C4-2B (cell line): ENCODE results near the gene HIRA.
"Not testable (repeated sequence)": the region's sequence is repeated elsewhere in the genome, so short reads cannot be mapped to it uniquely, and the experiment has no call there.

ENCODE experiments used
- H3K27ac ChIP-seq: fragments of 450-650 bp; 2 replicates; pipeline ENCODE4 v1.5.1; 2017
- CTCF ChIP-seq: fragments of 450-650 bp; conservative IDR thresholded peaks from 2 replicates; pipeline ENCODE4 v1.5.1; 2017; ENCODE audit warnings: mild to moderate bottlenecking
- ZFX ChIP-seq: fragments of 450-650 bp; IDR thresholded peaks from 2 replicates; pipeline ENCODE4 v1.6.1; 2017

Gene HIRA

GRCh38 chr22:19440411-19441195, 9.1 kb upstream of the HIRA start:
- TF ChIP-seq CTCF: no peak

DNA sequence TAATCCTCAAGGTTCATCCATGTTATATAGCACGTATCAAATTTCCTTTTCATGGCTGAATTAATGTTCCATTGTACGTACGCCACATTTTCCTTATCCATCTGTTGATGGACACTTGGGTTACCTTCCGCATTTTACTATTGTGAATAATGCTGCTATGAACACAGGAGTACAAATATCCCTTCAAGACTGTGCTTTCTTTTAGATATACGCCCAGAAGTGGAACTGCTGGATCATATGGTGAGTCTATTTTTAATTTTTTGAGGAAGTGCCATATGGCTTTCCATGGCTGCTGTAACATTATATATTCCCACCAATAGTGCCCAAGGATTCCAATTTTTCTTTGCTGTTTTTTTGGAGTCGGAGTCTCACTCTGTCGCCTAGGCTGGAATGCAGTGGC, 6.8 kb upstream of the HIRA start:
- TF ChIP-seq ZFX (no peak), CTCF (no peak)
- no peak overlapping the region for H3K27ac ChIP-seq

More at GRCh38 chr22:19440411-19441195, 9.1 kb upstream of the HIRA start:
- H3K27ac ChIP-seq: no peak overlapping the region

DNA sequence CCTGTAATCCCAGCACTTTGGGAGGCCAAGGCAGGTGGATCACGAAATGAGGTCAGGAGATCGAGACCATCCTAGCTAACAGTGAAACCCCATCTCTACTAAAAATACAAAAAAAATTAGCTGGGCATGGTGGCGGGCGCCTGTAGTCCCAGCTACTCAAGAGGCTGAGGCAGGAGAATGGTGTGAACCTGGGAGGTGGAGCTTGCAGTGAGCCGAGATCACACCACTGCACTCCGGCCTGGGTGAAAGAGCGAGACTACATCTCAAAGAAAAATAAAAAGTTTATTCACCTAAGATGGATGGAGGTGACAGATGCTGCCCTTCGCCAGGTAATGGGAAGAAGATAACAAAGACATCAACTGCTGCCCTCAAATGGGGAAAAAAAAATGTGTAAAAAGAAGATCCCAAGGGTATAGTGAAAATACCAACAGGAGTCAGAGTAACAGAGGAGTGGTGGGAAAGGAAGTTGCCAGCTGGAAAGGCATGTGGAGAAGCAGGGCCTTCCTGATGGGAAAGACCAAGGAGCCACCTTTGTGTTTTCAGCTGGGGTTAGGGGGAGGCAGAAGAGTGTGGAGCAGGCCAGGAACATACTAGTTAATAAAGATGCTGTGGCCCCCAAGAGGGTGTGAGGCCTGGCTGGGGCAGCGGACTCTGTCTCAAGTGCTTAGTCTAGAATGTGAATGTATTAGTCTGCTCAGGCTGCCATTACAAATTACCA, 5.1 kb upstream of the HIRA start:
- H3K27ac ChIP-seq: not testable (repeated sequence)

GRCh38 chr22:19434829-19435580, 3.5 kb upstream of the HIRA start:
- TF ChIP-seq ZFX: no peak
- TF ChIP-seq CTCF: no peak
- no peak overlapping the region for H3K27ac ChIP-seq

DNA sequence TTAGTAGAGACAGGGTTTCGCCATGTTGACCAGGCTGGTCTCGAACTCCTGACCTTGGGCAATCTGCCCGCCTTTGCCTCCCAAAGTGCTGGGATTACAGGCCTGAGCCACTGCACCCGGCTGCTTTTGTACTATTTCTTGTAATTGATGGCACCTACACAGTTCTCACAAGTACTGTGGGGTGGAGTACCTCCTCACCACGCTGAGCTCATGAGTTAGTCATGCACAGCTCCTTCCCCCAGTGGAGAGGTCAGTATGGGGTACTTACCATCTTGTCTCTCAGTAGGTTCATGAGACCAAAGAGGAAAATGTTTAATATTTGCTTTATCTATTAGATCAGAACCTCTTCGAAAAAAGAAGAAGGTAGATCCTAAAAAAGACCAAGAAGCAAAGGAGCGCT, 2.9 kb upstream of the HIRA start:
- no peak for TF ChIP-seq CTCF
- no peak for TF ChIP-seq ZFX
- no peak overlapping the region for H3K27ac ChIP-seq

DNA sequence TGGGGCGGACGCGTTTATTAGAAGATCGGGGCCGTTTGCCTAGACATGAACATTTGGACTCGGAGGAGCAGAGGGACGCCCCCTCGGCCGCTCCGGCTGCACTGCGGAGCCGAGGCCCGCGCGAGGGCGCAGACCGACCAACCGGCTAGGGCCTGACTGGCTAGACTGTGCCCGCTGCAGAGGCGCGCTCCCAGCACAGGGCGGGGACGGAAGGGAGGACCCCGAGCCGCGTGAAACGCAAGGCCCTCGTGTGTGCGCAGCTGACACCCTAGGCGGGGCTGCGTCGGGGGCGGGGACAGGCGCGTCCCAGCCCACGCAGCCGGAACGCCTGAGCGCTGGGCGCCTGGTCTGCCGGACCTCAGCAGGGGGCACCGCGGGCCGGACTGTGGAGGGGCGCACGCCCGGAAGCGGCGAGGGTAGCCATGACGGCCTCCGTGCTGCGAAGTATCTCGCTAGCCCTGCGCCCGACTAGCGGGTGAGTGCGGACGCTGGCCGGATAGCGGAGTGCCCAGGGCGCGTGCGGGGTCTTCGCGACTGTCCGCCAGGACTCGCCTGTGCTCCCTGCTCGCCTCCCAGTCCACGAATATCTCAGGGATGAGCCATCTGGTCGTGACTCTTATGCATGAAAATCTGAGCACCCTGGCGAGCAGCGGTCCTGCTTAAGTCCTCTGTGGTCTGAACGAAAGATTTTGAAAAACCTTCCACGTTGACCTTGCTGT, 759 bp upstream of the HIRA start, which contains the start of gene MRPL40:
MRPL40 (plus strand) TSS at position 413 of the 719 bp plus-strand sequence; CDS start at position 423, 10 bp downstream.
- H3K27ac ChIP-seq: peak within 1 kb of the TSS; percentile 89
- TF ChIP-seq CTCF: no peak
- TF ChIP-seq ZFX: peak; percentile 76

DNA sequence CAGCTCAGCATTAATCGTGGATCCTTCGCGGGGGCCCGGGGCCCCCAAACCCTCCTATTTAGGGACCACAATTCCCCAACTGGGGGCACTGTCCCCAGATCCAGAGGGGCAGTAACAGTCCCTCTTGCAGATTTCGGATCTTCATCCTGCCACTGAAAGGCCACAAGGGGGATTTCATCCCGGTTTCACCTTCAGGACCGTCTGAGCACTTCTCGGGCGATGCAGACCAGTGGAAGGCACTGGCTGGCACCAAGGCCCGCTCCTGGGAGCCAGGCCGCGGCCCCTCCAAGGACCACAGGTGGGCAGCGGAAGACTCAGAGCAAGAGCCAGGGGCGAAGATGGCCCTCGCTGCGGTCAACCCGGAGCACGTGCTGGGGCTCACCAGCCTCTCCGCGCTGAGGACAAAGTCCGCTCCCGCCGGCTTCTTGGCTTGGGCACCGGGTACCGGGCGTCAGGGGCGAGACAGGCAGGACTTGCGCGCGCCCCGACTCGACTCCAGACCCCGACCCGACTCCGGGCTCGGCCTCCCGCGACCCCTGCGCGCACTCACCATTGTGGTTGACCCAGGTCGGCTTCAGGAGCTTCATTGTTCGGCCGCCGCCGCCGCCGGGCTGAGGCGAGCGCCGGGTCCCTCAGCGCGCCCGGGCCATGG, 517 bp downstream of the HIRA start:
- peak overlapping the region; percentile 89 for H3K27ac ChIP-seq
- no peak; the same call in 1 of the 2 replicates for TF ChIP-seq ZFX
- no peak; the same call in 1 of the 2 replicates for TF ChIP-seq CTCF
